ENCODE measurements around the gene RNF220.

Gene RNF220

DNA sequence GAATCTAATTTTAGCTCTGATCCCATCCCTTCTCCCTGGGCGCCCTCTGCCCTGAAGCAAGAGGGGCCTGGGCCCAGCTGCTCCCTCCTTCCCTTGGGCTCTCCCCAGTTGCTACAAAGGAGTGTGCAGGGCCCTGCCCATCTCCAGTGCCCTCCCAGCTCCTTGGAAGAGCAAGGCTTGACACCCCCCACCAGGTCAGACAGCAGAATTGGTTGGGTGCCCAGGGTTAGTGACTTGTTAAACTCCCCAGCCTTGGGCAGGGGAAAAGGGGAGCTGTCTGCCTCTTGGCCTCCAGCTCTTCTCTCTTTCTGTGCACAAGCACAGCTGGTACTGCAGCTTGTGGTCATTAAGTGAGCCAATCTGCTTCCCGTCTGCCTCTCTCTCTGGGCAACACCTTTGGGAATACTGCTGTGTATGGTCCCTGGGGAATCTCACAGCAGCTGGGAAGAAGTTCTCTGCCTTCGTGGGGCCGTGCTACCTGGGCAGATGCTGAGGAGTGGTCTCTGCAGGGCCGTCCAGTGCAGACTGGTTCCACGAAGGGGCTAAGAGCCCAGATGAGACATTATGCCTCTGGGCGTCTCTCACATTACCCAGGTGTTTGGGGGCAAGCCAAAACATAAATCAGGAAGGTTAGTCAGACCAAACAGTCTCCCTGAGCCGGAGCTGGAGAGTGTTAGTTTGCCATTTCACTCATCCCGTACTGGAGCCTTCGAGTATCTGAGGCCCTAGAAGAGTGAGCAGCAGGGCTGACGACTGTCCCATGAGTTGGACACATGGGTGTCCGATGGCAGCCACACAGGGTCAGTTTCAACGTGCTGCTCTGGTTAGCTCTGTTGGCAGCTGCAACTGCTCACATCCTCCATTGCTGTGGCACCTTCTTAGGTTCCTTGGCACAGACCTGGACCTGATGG is 231.9 kb downstream of the RNF220 start:
- DNase-seq (ENCODE audit: low spot score) = no peak

GRCh38 chr1:44637702-44638411 is 232.8 kb downstream of the RNF220 start:
- DNase-seq (ENCODE audit: low spot score) = no peak

- no peak for DNase-seq (ENCODE audit: low spot score)
These were observed 235.3 kb downstream of the RNF220 start for GRCh38 chr1:44640200-44640853.

GRCh38 chr1:44641126-44642102 is 236.4 kb downstream of the RNF220 start:
- no peak for DNase-seq (ENCODE audit: low spot score)

- no peak for DNase-seq (ENCODE audit: low spot score)
These were observed 237.2 kb downstream of the RNF220 start for GRCh38 chr1:44642255-44642654.

DNA sequence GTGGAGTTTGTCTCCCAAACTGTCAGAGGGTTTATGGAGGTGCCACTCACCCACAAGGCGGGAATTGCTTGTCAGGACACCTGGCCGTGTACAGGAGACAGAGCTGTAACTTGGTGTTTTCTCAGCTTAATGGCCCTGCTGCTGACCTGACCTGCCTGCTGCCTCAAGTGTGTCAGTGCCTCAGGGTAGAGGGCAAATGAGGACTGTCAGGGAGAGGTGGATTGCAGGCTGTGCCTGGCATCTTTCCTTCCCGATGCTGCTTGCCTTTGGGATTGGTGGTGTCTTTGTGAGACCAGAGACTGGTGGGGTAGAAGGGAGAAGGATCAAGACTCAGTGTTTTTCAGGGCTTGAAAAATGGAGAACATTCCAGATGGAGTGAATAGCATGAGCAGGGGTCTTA is 237.9 kb downstream of the RNF220 start:
- no peak for DNase-seq (ENCODE audit: low spot score)

GRCh38 chr1:44643721-44644334 is 238.8 kb downstream of the RNF220 start:
- DNase-seq (ENCODE audit: low spot score) = no peak

- no peak for DNase-seq (ENCODE audit: low spot score)
These were observed 239.8 kb downstream of the RNF220 start for GRCh38 chr1:44644806-44645205.

GRCh38 chr1:44645476-44646244 is 240.6 kb downstream of the RNF220 start:
- DNase-seq (ENCODE audit: low spot score) = no peak

GRCh38 chr1:44646261-44647110 is 241.4 kb downstream of the RNF220 start:
- DNase-seq (ENCODE audit: low spot score) = no peak

DNA sequence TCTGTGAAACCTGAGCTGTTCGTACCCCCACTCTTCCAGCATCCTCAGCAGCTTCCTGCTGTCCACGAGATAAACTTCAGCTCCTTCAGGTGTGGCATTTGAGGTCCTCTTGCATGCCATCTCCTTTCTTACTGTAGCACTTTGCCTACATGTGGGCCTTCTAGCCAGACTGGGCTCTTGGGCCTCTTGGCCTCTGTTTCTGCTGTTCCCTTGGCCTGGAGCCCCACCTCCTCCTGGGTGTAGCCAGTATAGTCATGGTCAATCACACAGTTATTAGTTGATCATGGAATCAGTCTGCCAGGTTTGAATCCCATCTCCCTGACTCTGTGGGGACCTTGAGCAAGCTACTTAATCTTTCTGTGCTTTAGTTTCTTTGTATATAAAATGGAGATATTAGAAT is 242.8 kb downstream of the RNF220 start:
- DNase-seq (ENCODE audit: low spot score) = no peak

- DNase-seq (ENCODE audit: low spot score) = no peak
These were observed 243.6 kb downstream of the RNF220 start for GRCh38 chr1:44648529-44649250.

- DNase-seq (ENCODE audit: low spot score) = no peak
These were observed 244.7 kb downstream of the RNF220 start for GRCh38 chr1:44649788-44650158.

- DNase-seq (ENCODE audit: low spot score) = no peak
These were observed 245.2 kb downstream of the RNF220 start for GRCh38 chr1:44650159-44650831.

DNA sequence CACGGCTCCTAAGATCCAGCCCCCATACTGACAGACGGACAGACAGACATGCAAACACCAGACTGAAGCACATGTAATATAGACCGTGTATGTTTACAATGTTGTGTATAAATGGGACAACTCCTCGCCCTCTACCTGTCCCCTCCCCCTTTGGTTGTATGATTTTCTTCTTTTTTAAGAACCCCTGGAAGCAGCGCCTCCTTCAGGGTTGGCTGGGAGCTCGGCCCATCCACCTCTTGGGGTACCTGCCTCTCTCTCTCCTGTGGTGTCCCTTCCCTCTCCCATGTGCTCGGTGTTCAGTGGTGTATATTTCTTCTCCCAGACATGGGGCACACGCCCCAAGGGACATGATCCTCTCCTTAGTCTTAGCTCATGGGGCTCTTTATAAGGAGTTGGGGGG is 246.0 kb downstream of the RNF220 start:
- DNase-seq (ENCODE audit: low spot score) = no peak

- DNase-seq (ENCODE audit: low spot score) = peak; percentile 79
These were observed 247.5 kb downstream of the RNF220 start for GRCh38 chr1:44652445-44653106.

DNA sequence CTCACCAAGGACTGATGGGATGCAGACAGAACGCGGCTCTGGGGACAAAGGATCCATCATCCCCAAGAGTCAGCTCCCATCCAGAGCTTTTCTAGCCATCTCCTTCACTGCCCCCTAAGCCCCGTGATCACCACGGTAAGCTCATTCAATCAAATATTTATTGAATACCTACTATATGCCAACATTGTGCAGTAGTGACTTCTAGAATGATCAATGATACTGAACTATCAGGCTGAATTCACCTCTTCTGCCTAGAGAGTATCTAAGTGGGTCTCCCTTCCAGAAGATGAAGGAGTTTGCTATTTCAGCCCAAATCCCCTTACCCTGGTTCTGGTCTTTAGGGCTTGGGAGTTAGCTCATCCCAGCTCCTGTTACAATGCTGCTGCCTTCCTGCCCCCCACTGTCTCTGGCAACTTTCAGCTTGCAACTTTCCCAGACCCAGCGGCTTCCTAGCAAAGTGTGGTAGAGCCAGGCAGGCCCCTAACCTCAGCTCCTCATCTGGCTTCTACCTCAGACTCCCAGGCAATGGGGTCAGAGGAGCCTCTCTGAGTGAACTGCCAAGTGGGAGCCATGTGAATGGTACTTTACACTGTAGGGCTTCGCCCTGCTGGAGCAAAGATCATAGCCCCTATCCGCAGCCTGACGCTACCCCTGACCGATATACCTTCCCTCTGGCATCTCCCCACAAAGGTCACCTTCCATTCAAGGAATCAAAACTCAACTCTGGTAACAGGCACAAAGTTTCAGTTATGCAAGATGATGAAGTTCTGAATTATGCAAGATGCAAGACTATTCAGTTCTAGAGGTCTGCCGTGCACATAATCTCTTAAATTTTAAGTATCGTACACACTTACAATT is 248.3 kb downstream of the RNF220 start:
- no peak for DNase-seq (ENCODE audit: low spot score)

Data from CD4-positive, alpha-beta T cell treated with Interleukin-15 for 4 hours (primary cell).